COLO668 (cell line): ENCODE results near the gene TPI1.

Source experiments
- DNase-seq: peaks from one replicate; lab custom pipeline; 2025; ENCODE audit not compliant: unreplicated experiment; lab: John Stamatoyannopoulos, UW

The TPI1 gene

DNA sequence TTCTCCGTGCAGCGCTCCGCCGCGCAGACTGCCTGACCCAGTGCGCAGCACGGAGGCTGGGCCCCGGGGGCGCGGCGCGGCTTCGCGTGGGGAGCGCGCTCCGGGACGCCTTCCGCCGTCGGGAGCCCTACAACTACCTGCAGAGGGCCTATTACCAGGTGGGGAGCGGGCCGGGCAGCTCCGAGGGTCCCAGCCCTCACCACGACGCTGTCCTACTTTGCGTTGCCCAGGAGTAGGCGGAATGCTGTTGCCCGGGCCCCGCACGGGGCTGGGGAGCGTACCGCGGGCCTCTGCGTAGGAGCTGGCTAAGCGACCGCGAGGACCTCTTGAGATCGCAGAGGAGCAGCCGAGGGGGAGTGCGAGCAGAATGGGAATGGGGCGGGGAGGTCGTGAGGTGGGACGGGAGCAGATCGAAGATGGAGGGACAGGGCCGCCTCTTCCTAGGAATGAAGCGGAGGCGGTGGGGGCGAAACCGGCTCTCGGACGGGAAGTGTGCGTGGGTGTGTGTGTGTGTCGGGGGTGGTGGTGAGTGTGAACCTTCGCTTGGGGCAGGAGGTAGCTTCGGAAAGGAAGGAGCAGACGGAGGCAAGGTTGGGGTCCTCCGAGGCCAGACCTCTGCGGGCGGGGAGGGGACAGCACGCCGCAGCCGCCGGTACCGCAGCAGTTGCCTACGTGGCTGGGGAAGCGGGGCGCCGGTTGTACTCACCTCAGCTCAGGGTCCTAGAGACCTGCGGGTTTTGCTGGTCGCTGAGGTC, 38.4 kb upstream of the TPI1 start:
- DNase-seq: no peak

- no peak for DNase-seq
Observed at GRCh38 chr12:6829536-6830220, 37.7 kb upstream of the TPI1 start.

DNA sequence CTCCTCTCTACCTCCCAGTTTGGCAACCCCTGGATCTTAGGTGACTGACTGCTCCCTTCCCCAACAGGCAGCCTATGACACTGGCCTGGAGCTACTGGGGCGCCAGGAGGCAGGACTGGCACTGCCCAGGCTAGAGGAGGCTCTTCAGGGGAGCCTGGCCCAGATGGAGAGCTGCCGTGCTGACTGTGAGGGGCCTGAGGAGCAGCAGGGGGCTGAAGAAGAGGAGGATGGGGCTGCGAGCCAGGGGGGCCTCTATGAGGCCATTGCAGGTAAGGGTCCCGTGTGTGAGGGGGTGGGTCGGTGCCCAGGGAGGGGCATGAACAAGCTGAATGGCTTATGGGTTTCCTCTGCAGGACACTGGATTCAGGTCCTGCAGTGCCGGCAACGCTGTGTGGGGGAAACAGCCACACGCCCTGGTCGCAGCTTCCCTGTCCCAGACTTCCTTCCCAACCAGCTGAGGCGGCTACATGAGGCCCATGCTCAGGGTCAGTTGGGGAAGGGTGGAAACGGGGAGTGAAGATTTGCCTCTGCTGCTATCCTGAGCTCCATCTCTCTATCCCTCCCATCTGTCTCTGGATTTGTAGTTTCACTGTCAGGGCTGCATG, 36.9 kb upstream of the TPI1 start:
- DNase-seq: no peak

DNA sequence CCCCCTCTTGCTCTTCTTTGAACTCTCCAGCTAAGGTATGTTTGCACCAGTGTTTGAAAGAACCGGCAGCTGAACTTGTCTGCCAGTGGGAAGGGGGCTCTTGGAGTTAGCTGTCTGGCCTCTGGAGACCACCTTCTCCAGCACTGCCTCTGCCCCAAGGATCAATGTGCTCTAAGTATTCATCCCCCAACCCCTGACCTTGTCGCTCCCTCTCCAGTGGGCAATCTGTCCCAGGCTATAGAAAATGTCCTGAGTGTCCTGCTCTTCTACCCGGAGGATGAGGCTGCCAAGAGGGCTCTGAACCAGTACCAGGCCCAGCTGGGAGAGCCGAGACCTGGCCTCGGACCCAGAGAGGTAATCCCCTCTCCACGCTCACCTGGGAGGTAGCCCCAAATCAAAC, 36.3 kb upstream of the TPI1 start:
- DNase-seq: no peak

- DNase-seq: no peak
Observed at GRCh38 chr12:6831450-6831995, 35.8 kb upstream of the TPI1 start.

- no peak for DNase-seq
Observed at GRCh38 chr12:6832125-6832524, 35.2 kb upstream of the TPI1 start.

GRCh38 chr12:6833189-6833890, 34.0 kb upstream of the TPI1 start:
- DNase-seq: no peak

DNA sequence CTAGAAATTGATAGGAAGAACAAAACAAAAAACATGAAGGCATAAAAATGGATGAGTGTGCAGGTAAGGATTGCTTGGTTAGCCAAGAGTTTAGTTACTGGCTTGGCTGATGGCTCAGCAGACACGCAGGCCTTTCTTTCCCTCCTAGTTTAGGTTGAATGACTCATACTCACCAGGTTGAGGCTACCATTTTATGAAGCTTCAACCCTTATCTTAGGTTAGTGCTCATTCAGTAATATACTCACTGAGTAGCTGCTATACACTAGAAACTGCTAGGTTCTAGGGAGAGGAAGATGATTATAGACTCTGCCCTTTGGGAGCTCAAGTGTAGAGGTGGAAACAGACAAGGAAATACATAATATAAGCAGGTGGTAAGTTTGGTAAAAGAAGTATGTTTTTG, 33.1 kb upstream of the TPI1 start:
- no peak for DNase-seq

GRCh38 chr12:6834873-6835272, 32.5 kb upstream of the TPI1 start:
- DNase-seq: no peak

DNA sequence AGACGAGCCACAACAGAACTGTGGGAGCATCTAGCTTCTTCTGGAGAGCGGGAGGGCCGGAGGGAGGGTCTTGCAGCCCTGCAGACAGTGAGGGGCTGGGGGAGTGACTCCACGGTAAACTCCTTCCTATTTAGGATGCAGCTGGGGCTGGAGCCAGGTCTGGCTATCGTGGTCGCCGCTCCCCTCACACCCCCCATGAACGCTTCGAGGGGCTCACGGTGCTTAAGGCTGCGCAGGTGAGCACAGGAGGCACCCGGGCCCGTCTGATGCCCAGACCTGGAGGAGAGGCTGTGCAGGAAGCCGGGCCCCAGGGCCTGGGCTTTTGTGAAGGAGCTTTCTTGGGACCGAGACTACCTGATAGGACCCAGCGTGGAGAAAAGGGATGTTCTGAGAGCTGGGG, 30.5 kb upstream of the TPI1 start:
- no peak for DNase-seq

- DNase-seq: no peak
Observed at GRCh38 chr12:6837370-6838060, 29.8 kb upstream of the TPI1 start.

DNA sequence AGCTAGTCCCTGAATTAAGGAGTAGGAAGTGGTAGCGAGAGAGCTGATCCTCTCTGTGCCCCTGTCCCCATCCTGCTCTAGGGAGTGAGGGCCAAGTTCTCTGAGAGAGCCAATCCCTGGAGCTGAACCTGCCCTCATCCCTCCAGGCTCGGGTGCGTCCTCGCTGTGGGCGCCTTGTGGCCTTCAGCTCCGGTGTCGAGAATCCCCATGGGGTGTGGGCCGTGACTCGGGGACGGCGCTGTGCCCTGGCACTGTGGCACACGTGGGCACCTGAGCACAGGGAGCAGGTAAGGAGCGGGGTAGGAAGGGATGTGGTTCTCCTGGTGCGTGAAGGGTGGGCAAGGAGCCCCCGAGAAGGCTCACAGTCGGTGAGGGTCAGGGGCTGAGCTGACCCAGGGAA, 28.5 kb upstream of the TPI1 start:
- no peak for DNase-seq

- peak; percentile 72 for DNase-seq
Observed at GRCh38 chr12:6839482-6840201, 27.7 kb upstream of the TPI1 start.

DNA sequence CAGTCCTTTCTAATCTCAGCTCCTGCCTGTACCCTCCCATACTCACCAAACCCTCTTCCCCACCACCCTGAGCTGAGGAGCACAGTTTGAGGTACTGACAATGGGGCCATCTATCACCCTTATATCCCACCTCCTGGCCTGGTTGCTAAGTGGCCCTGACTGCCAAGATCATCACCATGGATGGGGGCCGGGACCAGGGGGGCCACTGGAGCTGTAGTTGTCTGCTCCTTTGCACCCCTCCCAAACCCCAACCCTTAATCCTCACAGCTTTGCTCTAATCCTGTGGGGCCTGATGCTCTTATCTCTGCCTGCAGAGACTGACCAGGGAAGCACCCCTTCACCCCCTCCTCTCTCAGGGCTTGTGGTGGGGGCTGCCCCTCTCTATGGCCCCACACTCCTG, 27.0 kb upstream of the TPI1 start:
- no peak for DNase-seq

GRCh38 chr12:6840761-6841515, 26.4 kb upstream of the TPI1 start, which contains the start of gene GNB3:
GNB3 (plus strand) TSS chr12:6840925; CDS start chr12:6841288, 363 bp downstream.
- no peak for DNase-seq

DNA sequence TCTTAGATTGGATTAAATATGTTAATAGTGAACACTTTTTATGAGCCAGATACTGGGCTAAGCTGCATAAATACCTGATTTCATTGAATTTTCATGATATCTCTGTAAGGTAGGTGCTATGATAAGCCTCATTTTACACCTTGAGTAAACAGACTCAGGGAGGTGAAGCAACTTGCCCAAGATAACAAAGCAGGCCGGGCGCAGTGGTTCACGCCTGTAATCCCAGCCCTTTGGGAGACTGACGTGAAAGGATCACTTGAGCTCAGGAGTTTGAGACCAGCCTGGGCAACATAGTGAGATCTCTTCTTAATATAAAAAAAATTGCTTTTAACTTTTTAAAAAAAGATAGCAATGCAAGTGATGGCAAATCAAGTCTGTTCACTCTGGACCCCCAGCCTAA, 25.3 kb upstream of the TPI1 start:
- DNase-seq: no peak

- peak; percentile 26 for DNase-seq
Observed at GRCh38 chr12:6843118-6843902, 24.0 kb upstream of the TPI1 start.

GRCh38 chr12:6845395-6845794, 21.9 kb upstream of the TPI1 start:
- DNase-seq: no peak
